ENCODE data around the gene ZFYVE26. TPM values are rescaled to one million over a fixed set of nuclear protein-coding genes. Genes with fewer than 3 reads are reported as not detected.

The ZFYVE26 gene
- total and polyA plus RNA-seq, 5 donors from 2014 or later: 2.9 to 27.4 (median 3.7) TPM

DNA sequence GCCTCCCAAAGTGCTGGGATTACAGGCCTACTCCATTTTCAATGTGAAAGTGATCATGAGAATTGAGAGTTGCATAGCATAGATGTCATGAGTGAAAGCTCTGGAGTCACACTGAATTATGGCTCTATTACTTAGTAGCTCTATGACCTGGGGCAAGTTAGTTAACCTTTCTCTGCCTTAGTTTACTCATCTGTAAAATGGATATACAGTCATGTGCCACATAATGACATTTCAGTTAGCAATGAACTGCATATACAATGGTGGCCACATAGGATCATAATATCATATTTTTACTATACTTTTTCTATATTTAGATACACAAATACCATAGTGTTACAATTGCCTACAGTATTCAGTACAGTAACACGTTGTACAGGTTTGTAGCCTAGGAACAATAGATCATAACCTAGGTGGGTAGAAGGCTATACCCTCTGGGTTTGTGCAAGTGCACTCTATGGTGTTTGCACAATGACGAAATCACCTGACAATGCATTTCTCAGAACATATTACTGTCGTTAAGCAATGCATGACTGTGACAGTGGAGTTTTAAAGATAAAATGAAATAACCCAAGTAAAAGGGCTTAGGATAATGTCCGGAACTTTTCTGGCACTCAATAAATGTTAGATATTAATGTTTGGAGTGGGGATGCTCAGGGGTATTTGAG is 53.1 kb downstream of the ZFYVE26 start:
- peaks cover 0 to 1% (median 0%) of the 10 kb centered on the region in 7 donors for H3K9me3 Mint-ChIP-seq
- no peaks in the 10 kb centered on the region for H3K27me3 Mint-ChIP-seq
- H3K4me3 Mint-ChIP-seq: no peak overlapping the region
- H3K27me3 ChIP-seq (ENCODE audit: control insufficient read depth, insufficient read depth, low read length): no peaks in the 10 kb centered on the region
- peaks cover 70% of the 10 kb centered on the region for H3K36me3 Mint-ChIP-seq
- no peak for ATAC-seq (ENCODE audit: low read depth in 2 of 2)
- no peak for DNase-seq
- peaks cover 81% of the 10 kb centered on the region for H3K36me3 ChIP-seq (ENCODE audit: control insufficient read depth, insufficient read depth, low read length)
- no peaks in the 10 kb centered on the region for H3K9me3 ChIP-seq (ENCODE audit: control insufficient read depth in 2 of 2, low read length in 2 of 2)
- no peaks in the 10 kb centered on the region for H3K4me1 Mint-ChIP-seq
- H3K27ac ChIP-seq (ENCODE audit: insufficient read depth, low read length, poor library complexity, severe bottlenecking): no peak overlapping the region
- no peak overlapping the region for H3K27ac Mint-ChIP-seq
- no peak overlapping the region for H3K4me3 ChIP-seq (ENCODE audit: low read depth, low read length)
- no peaks in the 10 kb centered on the region for H3K4me1 ChIP-seq (ENCODE audit: control insufficient read depth, insufficient read depth, low read length, poor library complexity, severe bottlenecking)

- H3K27ac Mint-ChIP-seq: no peak overlapping the region
Measured at GRCh38 chr14:67762051-67762450, 54.3 kb downstream of the ZFYVE26 start.

DNA sequence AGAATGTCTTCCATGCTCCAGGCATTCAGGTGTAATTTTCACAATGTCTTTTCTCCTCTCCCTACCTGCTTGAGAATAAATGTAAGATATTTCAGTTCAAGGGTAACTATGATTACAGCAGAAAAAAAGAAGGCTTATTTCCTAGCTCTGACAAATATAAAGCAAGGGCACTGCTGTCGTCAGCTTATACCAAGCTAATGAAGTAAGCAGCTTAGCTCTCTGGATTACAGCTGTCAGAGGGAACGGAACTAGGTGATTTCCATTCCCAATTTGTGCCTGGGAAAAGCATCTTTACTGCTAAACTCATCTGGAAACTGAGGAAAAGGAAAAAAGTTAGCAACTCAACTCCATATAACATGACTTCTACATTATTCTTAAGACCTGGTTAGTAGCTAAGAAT is 56.5 kb downstream of the ZFYVE26 start:
- H3K27ac Mint-ChIP-seq: no peak overlapping the region
- no peak overlapping the region for H3K4me3 Mint-ChIP-seq
- DNase-seq (no peak), ATAC-seq (ENCODE audit: low read depth in 2 of 2) (no peak)
- H3K9me3 ChIP-seq (ENCODE audit: control insufficient read depth in 2 of 2, low read length in 2 of 2): no peaks in the 10 kb centered on the region
- H3K36me3 ChIP-seq (ENCODE audit: control insufficient read depth, insufficient read depth, low read length): peaks cover 57% of the 10 kb centered on the region
- H3K4me1 Mint-ChIP-seq: peaks cover 0 to 4% (median 0%) of the 10 kb centered on the region in 4 donors
- no peak overlapping the region for H3K4me3 ChIP-seq (ENCODE audit: low read depth, low read length)
- H3K36me3 Mint-ChIP-seq: peaks cover 63% of the 10 kb centered on the region
- H3K27me3 ChIP-seq (ENCODE audit: control insufficient read depth, insufficient read depth, low read length): no peaks in the 10 kb centered on the region
- peaks cover 0 to 2% (median 0%) of the 10 kb centered on the region in 7 donors for H3K9me3 Mint-ChIP-seq
- no peak overlapping the region for H3K27ac ChIP-seq (ENCODE audit: insufficient read depth, low read length, poor library complexity, severe bottlenecking)
- H3K4me1 ChIP-seq (ENCODE audit: control insufficient read depth, insufficient read depth, low read length, poor library complexity, severe bottlenecking): no peaks in the 10 kb centered on the region
- H3K27me3 Mint-ChIP-seq: no peaks in the 10 kb centered on the region

More at GRCh38 chr14:67762051-67762450, 54.3 kb downstream of the ZFYVE26 start:
- no peak for DNase-seq
- no peaks in the 10 kb centered on the region for H3K9me3 ChIP-seq (ENCODE audit: control insufficient read depth in 2 of 2, low read length in 2 of 2)
- no peaks in the 10 kb centered on the region for H3K27me3 Mint-ChIP-seq
- H3K4me1 ChIP-seq (ENCODE audit: control insufficient read depth, insufficient read depth, low read length, poor library complexity, severe bottlenecking): no peaks in the 10 kb centered on the region
- peaks cover 0 to 2% (median 0%) of the 10 kb centered on the region in 7 donors for H3K9me3 Mint-ChIP-seq
- H3K36me3 Mint-ChIP-seq: peaks cover 64% of the 10 kb centered on the region
- H3K36me3 ChIP-seq (ENCODE audit: control insufficient read depth, insufficient read depth, low read length): peaks cover 69% of the 10 kb centered on the region
- H3K4me3 Mint-ChIP-seq: no peak overlapping the region
- no peak overlapping the region for H3K27ac ChIP-seq (ENCODE audit: insufficient read depth, low read length, poor library complexity, severe bottlenecking)
- H3K4me1 Mint-ChIP-seq: no peaks in the 10 kb centered on the region
- no peak overlapping the region for H3K4me3 ChIP-seq (ENCODE audit: low read depth, low read length)
- H3K27me3 ChIP-seq (ENCODE audit: control insufficient read depth, insufficient read depth, low read length): no peaks in the 10 kb centered on the region
- ATAC-seq (ENCODE audit: low read depth in 2 of 2): no peak

DNA sequence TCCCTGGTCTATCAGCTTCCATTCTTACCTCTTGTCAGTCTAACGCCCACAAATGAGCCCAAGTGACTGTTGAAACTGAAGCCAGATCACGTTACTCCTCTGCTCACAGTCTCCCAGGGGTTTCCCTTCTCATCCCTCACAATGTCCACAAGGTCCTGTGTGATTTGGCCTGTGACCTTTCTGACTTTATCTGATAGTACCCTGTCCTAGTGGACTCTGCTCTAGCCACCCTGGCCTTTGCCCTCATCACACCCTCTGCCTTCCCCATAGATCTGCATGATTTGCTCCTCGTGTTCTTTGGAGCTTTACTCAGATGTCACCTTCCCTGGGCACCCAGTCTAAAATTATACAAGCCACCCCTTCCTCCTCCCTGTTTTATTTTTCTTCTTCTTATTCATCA is 59.2 kb downstream of the ZFYVE26 start:
- H3K4me1 Mint-ChIP-seq: peaks cover 0 to 4% (median 0%) of the 10 kb centered on the region in 4 donors
- H3K9me3 Mint-ChIP-seq: peaks cover 0 to 2% (median 0%) of the 10 kb centered on the region in 7 donors
- H3K36me3 ChIP-seq (ENCODE audit: control insufficient read depth, insufficient read depth, low read length): peaks cover 58% of the 10 kb centered on the region
- H3K27me3 ChIP-seq (ENCODE audit: control insufficient read depth, insufficient read depth, low read length): no peaks in the 10 kb centered on the region
- peak overlapping the region in 1 of 3 donors; percentile 17 for H3K27ac Mint-ChIP-seq
- no peak for DNase-seq
- no peak for ATAC-seq (ENCODE audit: low read depth in 2 of 2)
- H3K36me3 Mint-ChIP-seq: peaks cover 63% of the 10 kb centered on the region
- H3K27ac ChIP-seq (ENCODE audit: insufficient read depth, low read length, poor library complexity, severe bottlenecking): no peak overlapping the region
- H3K4me3 ChIP-seq (ENCODE audit: low read depth, low read length): no peak overlapping the region
- no peaks in the 10 kb centered on the region for H3K27me3 Mint-ChIP-seq
- H3K4me1 ChIP-seq (ENCODE audit: control insufficient read depth, insufficient read depth, low read length, poor library complexity, severe bottlenecking): no peaks in the 10 kb centered on the region
- H3K4me3 Mint-ChIP-seq: no peak overlapping the region
- no peaks in the 10 kb centered on the region for H3K9me3 ChIP-seq (ENCODE audit: control insufficient read depth in 2 of 2, low read length in 2 of 2)

DNA sequence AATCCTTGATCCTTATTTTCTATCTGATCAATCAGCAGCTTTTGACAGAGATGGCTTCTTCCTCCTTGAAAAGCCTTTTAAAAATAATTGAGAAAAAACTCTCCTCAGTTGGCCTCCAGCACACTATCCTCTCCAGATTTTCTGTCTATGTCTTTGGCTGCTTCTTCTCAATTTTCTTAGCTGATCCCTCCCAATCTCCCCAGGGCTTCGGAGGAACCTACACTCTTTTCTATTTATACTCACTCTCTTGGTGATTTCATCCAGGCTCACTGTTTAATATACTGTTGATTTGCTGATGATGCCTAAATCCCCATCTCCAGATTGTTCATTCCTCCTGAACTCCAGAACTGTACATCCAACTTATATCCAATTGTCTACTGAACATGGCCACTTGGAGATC is 59.9 kb downstream of the ZFYVE26 start:
- peak overlapping the region in 1 of 3 donors; percentile 18 for H3K27ac Mint-ChIP-seq

DNA sequence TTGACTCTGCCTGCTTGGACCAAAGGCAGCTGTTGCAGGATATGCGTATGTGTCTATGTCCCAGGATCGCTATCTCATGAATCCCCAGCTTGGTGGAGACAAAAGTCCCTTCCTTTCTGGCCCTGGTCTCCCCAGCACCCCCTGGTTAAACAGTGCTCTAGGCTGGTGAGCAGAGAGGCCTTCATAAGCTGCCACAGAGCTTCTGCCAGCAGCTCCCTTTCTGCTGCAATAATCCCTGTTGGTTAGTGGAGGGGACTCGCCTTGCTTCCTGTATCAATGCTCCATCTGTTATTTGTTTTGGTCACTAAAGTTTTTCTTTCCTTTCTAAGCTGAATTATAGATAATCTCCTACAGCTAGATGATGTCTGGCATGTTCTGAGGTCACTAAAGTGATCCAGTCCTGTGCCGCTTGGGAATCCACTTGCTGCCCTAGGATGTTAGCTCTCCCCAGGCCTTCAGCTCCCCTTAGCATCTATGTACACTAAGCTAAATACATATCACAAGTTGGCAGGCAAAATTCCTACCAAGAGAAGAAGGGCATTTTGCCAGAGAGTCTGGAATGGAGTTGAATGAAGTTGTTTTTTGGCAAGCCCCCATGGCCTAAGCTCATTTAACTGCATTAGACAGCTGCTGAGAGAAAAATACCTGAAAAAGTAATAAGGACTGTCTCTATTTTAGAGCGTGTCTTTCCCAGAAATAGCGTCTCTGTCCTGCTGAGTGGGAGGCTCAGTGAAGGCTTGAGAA is 66.9 kb downstream of the ZFYVE26 start:
- Histone ChIP-seq H3K27me3 (ENCODE audit: control insufficient read depth, insufficient read depth, low read length) (no peaks in the 10 kb centered on the region), H3K27ac (ENCODE audit: insufficient read depth, low read length, poor library complexity, severe bottlenecking) (no peak overlapping the region), H3K4me1 (ENCODE audit: control insufficient read depth, insufficient read depth, low read length, poor library complexity, severe bottlenecking) (no peaks in the 10 kb centered on the region), H3K4me3 (ENCODE audit: low read depth, low read length) (no peak overlapping the region), H3K9me3 (ENCODE audit: control insufficient read depth in 2 of 2, low read length in 2 of 2) (no peaks in the 10 kb centered on the region), H3K36me3 (ENCODE audit: control insufficient read depth, insufficient read depth, low read length) (peaks cover 59% of the 10 kb centered on the region)
- Mint-ChIP-seq H3K4me3 (no peak overlapping the region), H3K27me3 (no peaks in the 10 kb centered on the region), H3K27ac (no peak overlapping the region), H3K4me1 (peaks cover 0 to 2% (median 0%) of the 10 kb centered on the region in 4 donors), H3K36me3 (peaks cover 68% of the 10 kb centered on the region), H3K9me3 (no peaks in the 10 kb centered on the region)
- DNase-seq: no peak
- ATAC-seq (ENCODE audit: low read depth in 2 of 2): no peak

More for the DNA sequence above, 59.9 kb downstream of the ZFYVE26 start:
- no peaks in the 10 kb centered on the region for H3K27me3 Mint-ChIP-seq
- Histone ChIP-seq H3K36me3 (ENCODE audit: control insufficient read depth, insufficient read depth, low read length) (peaks cover 58% of the 10 kb centered on the region), H3K4me3 (ENCODE audit: low read depth, low read length) (no peak overlapping the region), H3K27ac (ENCODE audit: insufficient read depth, low read length, poor library complexity, severe bottlenecking) (no peak overlapping the region), H3K4me1 (ENCODE audit: control insufficient read depth, insufficient read depth, low read length, poor library complexity, severe bottlenecking) (no peaks in the 10 kb centered on the region), H3K27me3 (ENCODE audit: control insufficient read depth, insufficient read depth, low read length) (no peaks in the 10 kb centered on the region), H3K9me3 (ENCODE audit: control insufficient read depth in 2 of 2, low read length in 2 of 2) (no peaks in the 10 kb centered on the region)
- H3K9me3 Mint-ChIP-seq: peaks cover 0 to 2% (median 0%) of the 10 kb centered on the region in 7 donors
- no peak for DNase-seq
- no peak for ATAC-seq (ENCODE audit: low read depth in 2 of 2)
- H3K4me3 Mint-ChIP-seq: no peak overlapping the region
- H3K36me3 Mint-ChIP-seq: peaks cover 64% of the 10 kb centered on the region
- H3K4me1 Mint-ChIP-seq: peaks cover 0 to 4% (median 0%) of the 10 kb centered on the region in 4 donors

- H3K4me1 Mint-ChIP-seq: peaks cover 0 to 2% (median 0%) of the 10 kb centered on the region in 4 donors
- DNase-seq: no peak
- H3K27me3 Mint-ChIP-seq: no peaks in the 10 kb centered on the region
- no peak for ATAC-seq (ENCODE audit: low read depth in 2 of 2)
- H3K27me3 ChIP-seq (ENCODE audit: control insufficient read depth, insufficient read depth, low read length): no peaks in the 10 kb centered on the region
- no peak overlapping the region for H3K27ac Mint-ChIP-seq
- H3K4me1 ChIP-seq (ENCODE audit: control insufficient read depth, insufficient read depth, low read length, poor library complexity, severe bottlenecking): no peaks in the 10 kb centered on the region
- no peak overlapping the region for H3K4me3 ChIP-seq (ENCODE audit: low read depth, low read length)
- H3K9me3 Mint-ChIP-seq: no peaks in the 10 kb centered on the region
- H3K36me3 Mint-ChIP-seq: peaks cover 60% of the 10 kb centered on the region
- no peak overlapping the region for H3K4me3 Mint-ChIP-seq
- H3K27ac ChIP-seq (ENCODE audit: insufficient read depth, low read length, poor library complexity, severe bottlenecking): no peak overlapping the region
- H3K36me3 ChIP-seq (ENCODE audit: control insufficient read depth, insufficient read depth, low read length): peaks cover 47% of the 10 kb centered on the region
- H3K9me3 ChIP-seq (ENCODE audit: control insufficient read depth in 2 of 2, low read length in 2 of 2): no peaks in the 10 kb centered on the region
Measured at GRCh38 chr14:67748312-67748711, 68.1 kb downstream of the ZFYVE26 start.
